Small intestine (tissue), 7 donors: ENCODE measurements around the gene AIRE. TPM values are rescaled to one million over a fixed set of nuclear protein-coding genes. Genes with fewer than 3 reads are reported as not detected.

ENCODE experiments used
- DNase-seq, 2 donors: peaks; one replicate each; pipeline versions ENCODE4 v3.0.0 to v3.0.0-alpha.2; 2013
- FAIRE-seq: peaks from 2 replicates; lab custom pipeline; 2012; peaks lifted over from hg19 to GRCh38; lab: Jason Lieb, UNC
- H3K27ac ChIP-seq, 3 donors: one replicate each; pipeline ENCODE4 v1.5.1; 2013; ENCODE audit warnings: low read length in 2 of 3, mild to moderate bottlenecking in 2 of 3, control low read depth in 1 of 3, inconsistent platforms in 1 of 3, low read depth in 1 of 3, moderate library complexity in 1 of 3
- H3K27me3 ChIP-seq, 3 donors: one replicate each; pipeline ENCODE4 v1.6.1; 2013; ENCODE audit warnings: low read length in 3 of 3, inconsistent platforms in 1 of 3; ENCODE audit not compliant: control insufficient read depth in 3 of 3, insufficient read depth in 3 of 3
- H3K36me3 ChIP-seq, 3 donors: one replicate each; pipeline ENCODE4 v1.6.1; 2013; ENCODE audit warnings: low read length in 3 of 3, inconsistent platforms in 1 of 3, low read depth in 1 of 3, mild to moderate bottlenecking in 1 of 3, moderate library complexity in 1 of 3; ENCODE audit not compliant: control insufficient read depth in 3 of 3, insufficient read depth in 2 of 3
- H3K4me1 ChIP-seq, 3 donors: one replicate each; pipeline ENCODE4 v1.6.1; 2013; ENCODE audit warnings: low read length in 2 of 3, inconsistent platforms in 1 of 3, low read depth in 1 of 3, mild to moderate bottlenecking in 1 of 3, moderate library complexity in 1 of 3; ENCODE audit not compliant: control insufficient read depth in 3 of 3, insufficient read depth in 2 of 3
- H3K4me3 ChIP-seq, 3 donors: one replicate each; pipeline ENCODE4 v1.5.1; 2013; ENCODE audit warnings: low read length in 3 of 3, control low read depth in 1 of 3, inconsistent platforms in 1 of 3, low read depth in 1 of 3, mild to moderate bottlenecking in 1 of 3, moderate library complexity in 1 of 3
- H3K9me3 ChIP-seq, 2 donors: one replicate each; pipeline ENCODE4 v1.6.1; 2013; ENCODE audit warnings: low read depth in 1 of 2, low read length in 1 of 2; ENCODE audit not compliant: control insufficient read depth in 2 of 2, insufficient read depth in 1 of 2
- WGBS, 3 donors: extraction: QIAGEN DNeasy Blood & Tissue Kit; methylation state at CpG; one replicate each; pipeline ENCODE4 v1.1.7; 2013; 5-methylcytosine and 5-hydroxymethylcytosine counted together
- polyA plus RNA-seq, 4 donors: library from polyadenylated mRNA; stranded (reverse) in 3 of 4; unstranded in 1 of 4; fragments of 200-250 nt in 3 of 4; fragments of 120-200 nt in 1 of 4; gene quantifications; one replicate each; pipeline versions ENCODE4 v1.2.1 to v1.2.3, GENCODE V29; 2013
- donor health status: healthy with polysubstance abuse.
- donor health status: control.
- donor health status: control.
- donor health status: Bipolar disorder and iron deficiency.
- donor health status: healthy.

AIRE gene
- polyA plus RNA-seq, 4 donors, result 0.06 to 7.0 TPM; not detected in 2

GRCh38 chr21:44253832-44254710 is 31.6 kb upstream of the AIRE start:
- DNase-seq (no peak), FAIRE-seq (no peak)
- Histone ChIP-seq H3K36me3 (no peaks in the 10 kb centered on the region), H3K4me3 (no peak overlapping the region), H3K9me3 (peaks cover 0 to under 1% of the 10 kb centered on the region in 2 donors), H3K27me3 (peaks cover 0 to 2% (median 0%) of the 10 kb centered on the region in 3 donors), H3K27ac (no peak overlapping the region), H3K4me1 (no peaks in the 10 kb centered on the region)
- WGBS, 3 donors, result 72 to 80% (median 73%) methylated on average over 29 of the region's 29 CpGs

GRCh38 chr21:44255511-44255981 is 30.1 kb upstream of the AIRE start:
- no peak overlapping the region for H3K27ac ChIP-seq
- H3K27me3 ChIP-seq, result peaks cover 0 to 2% (median 0%) of the 10 kb centered on the region in 3 donors
- peaks cover 0 to 8% of the 10 kb centered on the region in 2 donors for H3K9me3 ChIP-seq
- DNase-seq (no peak), FAIRE-seq (no peak)
- no peaks in the 10 kb centered on the region for H3K36me3 ChIP-seq
- 83 to 85% (median 85%) methylated on average over 11 of the region's 11 CpGs for WGBS, 3 donors
- no peaks in the 10 kb centered on the region for H3K4me1 ChIP-seq
- no peak overlapping the region for H3K4me3 ChIP-seq

DNA sequence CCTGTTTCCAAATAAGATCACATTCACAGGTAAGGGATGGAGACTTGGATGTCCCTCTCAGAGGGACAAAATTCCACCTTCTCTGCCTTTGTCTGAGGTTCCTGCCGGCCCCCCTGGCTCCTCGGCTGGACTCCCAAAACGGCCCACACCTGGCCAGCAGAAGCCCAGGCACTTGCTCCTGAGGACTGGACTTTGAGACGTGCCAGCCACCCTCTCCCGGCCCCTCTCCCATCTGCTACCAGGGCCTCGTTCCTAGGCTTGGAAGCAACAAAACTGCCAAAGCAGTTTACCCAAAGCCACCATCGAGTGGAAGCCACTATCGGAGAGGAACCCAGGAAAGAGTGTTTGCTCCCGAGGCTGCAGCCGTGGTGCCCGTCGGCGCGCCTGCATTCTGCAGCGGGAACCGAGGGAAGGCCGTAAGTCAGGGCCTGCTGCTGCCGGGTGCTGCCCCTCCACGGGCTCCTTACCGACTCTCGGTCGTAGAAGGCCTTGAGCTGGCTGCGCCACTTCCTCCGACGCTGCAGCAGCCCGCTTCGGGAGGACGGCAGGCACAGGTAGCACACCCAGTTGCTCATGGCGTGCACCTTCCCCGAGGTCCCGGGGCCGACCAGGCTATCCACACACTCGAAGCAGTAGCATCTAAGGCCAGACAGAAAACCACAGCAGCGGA is 27.5 kb upstream of the AIRE start:
- Histone ChIP-seq H3K27me3 (peaks cover 0 to 2% (median 0%) of the 10 kb centered on the region in 3 donors), H3K4me1 (no peaks in the 10 kb centered on the region), H3K27ac (no peak overlapping the region), H3K9me3 (peaks cover 0 to 8% of the 10 kb centered on the region in 2 donors), H3K36me3 (no peaks in the 10 kb centered on the region), H3K4me3 (no peak overlapping the region)
- 68 to 84% (median 75%) methylated on average over 34 of the region's 34 CpGs for WGBS, 3 donors
- no peak for FAIRE-seq
- no peak for DNase-seq

GRCh38 chr21:44259082-44259705 is 26.5 kb upstream of the AIRE start:
- DNase-seq, result no peak

DNA sequence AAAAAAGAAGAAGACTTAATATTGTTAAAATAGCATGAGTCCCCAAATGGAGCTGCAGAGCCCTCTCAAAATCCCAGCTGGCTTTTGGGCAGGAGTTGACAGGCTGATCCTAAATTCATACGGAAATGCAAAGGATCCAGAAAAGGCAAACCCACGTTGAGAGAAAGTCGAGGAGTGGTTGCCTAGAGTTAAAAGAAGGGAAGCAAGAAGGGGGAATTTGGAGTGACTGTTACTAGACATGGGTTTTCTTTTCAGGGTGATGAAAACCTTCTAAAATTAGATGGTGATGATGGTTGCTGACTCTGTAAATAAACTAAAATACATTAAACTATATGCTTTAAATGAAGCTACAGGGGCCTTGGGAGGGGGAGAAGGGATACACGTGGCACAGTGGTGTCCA is 25.6 kb upstream of the AIRE start:
- Histone ChIP-seq H3K4me3 (no peak overlapping the region), H3K27ac (no peak overlapping the region), H3K27me3 (no peaks in the 10 kb centered on the region), H3K36me3 (no peaks in the 10 kb centered on the region), H3K9me3 (peaks cover 0 to 8% of the 10 kb centered on the region in 2 donors), H3K4me1 (no peaks in the 10 kb centered on the region)
- no peak for DNase-seq
- FAIRE-seq, result no peak
- WGBS, 3 donors, result 58 to 76% (median 65%) methylated on average over 4 of the region's 4 CpGs

More at GRCh38 chr21:44259082-44259705, 26.5 kb upstream of the AIRE start:
- FAIRE-seq, result no peak
- 86 to 95% (median 88%) methylated on average over 22 of the region's 22 CpGs for WGBS, 3 donors
- Histone ChIP-seq H3K4me1 (no peaks in the 10 kb centered on the region), H3K4me3 (no peak overlapping the region), H3K9me3 (peaks cover 0 to 8% of the 10 kb centered on the region in 2 donors), H3K27ac (no peak overlapping the region), H3K27me3 (peaks cover 0 to 2% (median 0%) of the 10 kb centered on the region in 3 donors), H3K36me3 (no peaks in the 10 kb centered on the region)

GRCh38 chr21:44260791-44261631 is 24.7 kb upstream of the AIRE start:
- FAIRE-seq, result no peak
- H3K27ac ChIP-seq, result no peak overlapping the region
- H3K36me3 ChIP-seq, result no peaks in the 10 kb centered on the region
- H3K27me3 ChIP-seq, result no peaks in the 10 kb centered on the region
- DNase-seq, result no peak
- WGBS, 3 donors, result 76 to 80% (median 80%) methylated on average over 18 to 19 of the region's 19 CpGs
- H3K9me3 ChIP-seq, result peaks cover 0 to 8% of the 10 kb centered on the region in 2 donors
- H3K4me3 ChIP-seq, result no peak overlapping the region
- no peaks in the 10 kb centered on the region for H3K4me1 ChIP-seq

DNA sequence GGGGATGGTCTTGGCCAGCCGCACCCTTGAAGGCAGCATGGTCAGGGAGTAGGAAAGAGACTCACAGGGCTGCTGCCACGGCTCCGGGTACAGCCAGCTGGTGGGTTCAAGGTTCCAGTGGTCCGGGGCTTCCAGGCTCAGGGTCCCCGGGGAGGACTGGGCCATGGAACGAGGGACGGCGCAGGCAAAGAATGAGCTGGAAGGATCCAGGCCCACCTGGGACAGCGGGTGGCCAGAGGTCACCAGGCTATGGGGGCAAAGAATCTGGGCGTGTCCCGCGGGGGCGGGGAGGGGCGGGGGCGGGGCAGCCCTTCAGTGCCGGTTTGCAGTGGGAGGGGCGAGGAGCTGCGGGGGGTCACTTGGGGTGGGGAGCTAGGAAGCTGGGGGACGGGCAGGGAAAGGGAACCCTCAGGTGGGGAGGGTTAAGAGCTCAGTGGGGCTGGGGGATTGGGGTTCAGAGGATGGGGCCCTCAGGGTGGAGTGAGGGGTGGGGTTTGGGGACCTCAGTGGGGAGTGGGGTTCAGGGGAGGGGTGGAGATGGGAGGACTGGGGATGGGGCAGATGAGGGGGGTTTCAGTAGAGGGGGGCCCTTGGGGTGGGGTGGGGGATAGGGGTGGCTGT is 23.9 kb upstream of the AIRE start, which contains the start of gene DNMT3L:
Gene DNMT3L, minus strand, starts transcription at position 223 of the 621 bp plus-strand sequence. CDS start 638 bp downstream, outside the sequence.
- no peak within 1 kb of the TSS for H3K4me3 ChIP-seq
- DNase-seq (no peak), FAIRE-seq (no peak)
- H3K36me3 ChIP-seq, result no peaks in the 10 kb centered on the region
- no peak within 1 kb of the TSS for H3K27ac ChIP-seq
- H3K9me3 ChIP-seq, result peaks cover 0 to 8% of the 10 kb centered on the region in 2 donors
- no peaks in the 10 kb centered on the region for H3K27me3 ChIP-seq
- WGBS, 3 donors, result 32 to 64% (median 48%) methylated on average over 15 to 19 of the region's 19 CpGs
- no peaks in the 10 kb centered on the region for H3K4me1 ChIP-seq
